ENCODE results near the gene DPP4.
"Not testable (repeated sequence)": the region's sequence is repeated elsewhere in the genome, so short reads cannot be mapped to it uniquely, and the experiment has no call there.

The DPP4 gene

DNA sequence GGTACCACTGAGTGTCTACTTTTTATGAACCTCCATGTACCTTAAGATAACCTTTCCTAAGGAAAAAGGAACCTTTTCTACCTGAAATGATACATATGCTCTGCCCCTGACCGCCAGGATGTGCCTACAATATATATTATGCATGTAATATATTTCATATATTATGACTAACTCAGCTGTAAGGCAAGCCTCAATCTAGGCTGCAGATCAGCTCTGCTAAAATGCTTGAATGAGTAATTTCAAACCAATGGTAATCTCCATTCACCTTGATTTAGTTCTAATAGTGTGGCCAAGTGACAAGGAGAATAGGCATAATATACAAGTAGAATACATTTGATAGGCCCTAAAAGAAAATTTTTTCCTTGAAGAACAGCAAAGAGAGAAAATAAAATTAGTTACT is 101.8 kb downstream of the DPP4 start:
- Histone ChIP-seq H3K4me3 (ENCODE audit: low read length in 2 of 2) (no peak overlapping the region), H3K27ac (ENCODE audit: low read depth in 2 of 2, low read length in 2 of 2) (no peak overlapping the region), H3K9me3 (ENCODE audit: control insufficient read depth in 2 of 2, low read length in 2 of 2) (no peaks in the 10 kb centered on the region), H3K9ac (ENCODE audit: low read depth in 1 of 2, low read length in 2 of 2) (no peak overlapping the region), H3K4me1 (ENCODE audit: control insufficient read depth in 2 of 2, insufficient read depth in 2 of 2, low read length in 2 of 2) (no peaks in the 10 kb centered on the region), H3K27me3 (ENCODE audit: control insufficient read depth in 2 of 2, insufficient read depth in 2 of 2, low read length in 2 of 2) (no peaks in the 10 kb centered on the region), H3K36me3 (ENCODE audit: control insufficient read depth in 2 of 2, insufficient read depth in 2 of 2, low read length in 2 of 2) (no peaks in the 10 kb centered on the region)

DNA sequence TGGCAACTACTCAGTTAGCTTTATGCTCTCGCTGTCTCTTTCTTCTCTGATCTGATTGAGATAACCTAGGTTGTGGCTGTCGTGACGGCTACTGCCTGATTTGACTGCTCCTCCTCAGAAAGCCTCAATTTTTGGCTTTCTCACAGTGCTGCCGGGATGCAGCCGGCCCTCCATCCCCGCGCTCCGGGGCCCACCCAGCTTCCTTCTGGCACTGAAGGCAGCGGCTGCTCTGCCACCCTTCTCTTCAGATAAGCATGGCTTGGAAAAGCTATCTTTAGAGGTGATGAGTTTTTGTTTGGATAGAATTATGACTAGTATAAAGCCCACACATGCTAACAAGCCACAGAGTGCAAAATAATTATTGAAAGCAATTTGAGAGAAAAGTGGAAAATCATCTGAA is 102.5 kb downstream of the DPP4 start:
- H3K9me3 ChIP-seq (ENCODE audit: control insufficient read depth in 2 of 2, low read length in 2 of 2), result no peaks in the 10 kb centered on the region
- H3K27me3 ChIP-seq (ENCODE audit: control insufficient read depth in 2 of 2, insufficient read depth in 2 of 2, low read length in 2 of 2), result no peaks in the 10 kb centered on the region
- H3K4me3 ChIP-seq (ENCODE audit: low read length in 2 of 2), result no peak overlapping the region
- no peaks in the 10 kb centered on the region for H3K36me3 ChIP-seq (ENCODE audit: control insufficient read depth in 2 of 2, insufficient read depth in 2 of 2, low read length in 2 of 2)
- no peak overlapping the region for H3K27ac ChIP-seq (ENCODE audit: low read depth in 2 of 2, low read length in 2 of 2)
- H3K4me1 ChIP-seq (ENCODE audit: control insufficient read depth in 2 of 2, insufficient read depth in 2 of 2, low read length in 2 of 2), result no peaks in the 10 kb centered on the region
- H3K9ac ChIP-seq (ENCODE audit: low read depth in 1 of 2, low read length in 2 of 2), result no peak overlapping the region

DNA sequence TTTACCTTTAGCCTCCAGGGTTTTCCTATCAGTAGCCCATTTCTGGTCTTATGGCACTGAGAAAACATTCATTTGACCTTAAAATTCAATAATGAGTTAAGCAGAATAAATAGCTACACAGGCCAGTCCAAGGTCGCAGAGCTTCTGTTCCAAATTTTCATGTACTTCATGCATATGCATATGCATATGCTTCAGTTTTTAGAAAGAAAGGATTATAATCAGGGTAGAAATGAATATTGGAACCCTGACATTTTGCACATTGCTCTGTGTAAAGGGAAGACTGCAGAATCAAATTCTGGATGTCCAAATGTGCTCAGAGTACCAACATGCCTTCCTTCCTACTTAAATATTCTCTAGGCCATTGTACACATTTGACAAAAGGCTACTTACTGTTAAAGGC is 104.9 kb downstream of the DPP4 start:
- H3K27ac ChIP-seq (ENCODE audit: low read depth in 2 of 2, low read length in 2 of 2), result no peak overlapping the region
- H3K9ac ChIP-seq (ENCODE audit: low read depth in 1 of 2, low read length in 2 of 2), result no peak overlapping the region
- H3K36me3 ChIP-seq (ENCODE audit: control insufficient read depth in 2 of 2, insufficient read depth in 2 of 2, low read length in 2 of 2), result no peaks in the 10 kb centered on the region
- no peak overlapping the region for H3K4me3 ChIP-seq (ENCODE audit: low read length in 2 of 2)
- H3K9me3 ChIP-seq (ENCODE audit: control insufficient read depth in 2 of 2, low read length in 2 of 2), result no peaks in the 10 kb centered on the region
- H3K27me3 ChIP-seq (ENCODE audit: control insufficient read depth in 2 of 2, insufficient read depth in 2 of 2, low read length in 2 of 2), result no peaks in the 10 kb centered on the region
- no peaks in the 10 kb centered on the region for H3K4me1 ChIP-seq (ENCODE audit: control insufficient read depth in 2 of 2, insufficient read depth in 2 of 2, low read length in 2 of 2)

DNA sequence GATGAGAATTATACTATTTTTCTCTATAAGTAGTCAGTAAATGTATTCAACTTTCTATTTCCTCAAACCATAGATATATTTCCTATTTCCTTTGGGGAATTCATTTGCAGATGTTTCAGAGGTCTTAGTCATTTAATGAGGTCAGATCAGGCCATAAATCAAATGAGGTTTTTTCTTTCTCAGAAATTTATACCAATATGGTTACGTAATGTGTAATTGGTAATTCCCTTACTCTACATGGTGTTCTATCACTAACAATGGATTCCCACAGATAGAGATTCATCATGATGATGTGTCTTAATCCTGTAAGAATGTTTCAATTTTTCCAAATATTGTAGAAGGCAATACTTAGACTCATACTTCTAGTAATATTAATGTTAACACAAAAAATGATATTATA is 108.0 kb downstream of the DPP4 start:
- no peaks in the 10 kb centered on the region for H3K9me3 ChIP-seq (ENCODE audit: control insufficient read depth in 2 of 2, low read length in 2 of 2)
- no peak overlapping the region for H3K9ac ChIP-seq (ENCODE audit: low read depth in 1 of 2, low read length in 2 of 2)

DNA sequence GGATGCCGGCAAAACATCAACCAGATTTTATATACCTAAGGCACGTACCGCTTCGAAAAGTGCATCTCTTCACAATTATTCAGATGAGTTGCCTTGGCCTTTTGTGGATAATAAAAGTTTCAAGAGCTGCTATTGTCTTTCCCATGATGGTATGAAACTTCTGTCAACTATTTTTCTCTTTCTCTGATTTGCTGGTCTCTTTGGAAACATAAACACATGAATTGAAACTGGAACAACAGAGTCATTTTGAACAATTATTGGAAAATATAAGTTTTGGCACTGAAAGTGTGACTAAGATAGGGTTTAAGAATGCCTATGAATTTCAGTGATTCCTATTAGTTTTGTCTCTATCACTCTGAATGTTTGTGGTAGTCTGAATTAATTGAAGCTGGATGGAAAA is 109.9 kb downstream of the DPP4 start:
- H3K9ac ChIP-seq (ENCODE audit: low read depth in 1 of 2, low read length in 2 of 2), result no peak overlapping the region
- no peaks in the 10 kb centered on the region for H3K27me3 ChIP-seq (ENCODE audit: control insufficient read depth in 2 of 2, insufficient read depth in 2 of 2, low read length in 2 of 2)
- no peaks in the 10 kb centered on the region for H3K9me3 ChIP-seq (ENCODE audit: control insufficient read depth in 2 of 2, low read length in 2 of 2)
- H3K4me3 ChIP-seq (ENCODE audit: low read length in 2 of 2), result no peak overlapping the region
- no peaks in the 10 kb centered on the region for H3K4me1 ChIP-seq (ENCODE audit: control insufficient read depth in 2 of 2, insufficient read depth in 2 of 2, low read length in 2 of 2)
- H3K36me3 ChIP-seq (ENCODE audit: control insufficient read depth in 2 of 2, insufficient read depth in 2 of 2, low read length in 2 of 2), result no peaks in the 10 kb centered on the region
- H3K27ac ChIP-seq (ENCODE audit: low read depth in 2 of 2, low read length in 2 of 2), result no peak overlapping the region

More for the DNA sequence above, 108.0 kb downstream of the DPP4 start:
- Histone ChIP-seq H3K4me3 (ENCODE audit: low read length in 2 of 2) (no peak overlapping the region), H3K36me3 (ENCODE audit: control insufficient read depth in 2 of 2, insufficient read depth in 2 of 2, low read length in 2 of 2) (no peaks in the 10 kb centered on the region), H3K27me3 (ENCODE audit: control insufficient read depth in 2 of 2, insufficient read depth in 2 of 2, low read length in 2 of 2) (no peaks in the 10 kb centered on the region), H3K4me1 (ENCODE audit: control insufficient read depth in 2 of 2, insufficient read depth in 2 of 2, low read length in 2 of 2) (no peaks in the 10 kb centered on the region), H3K27ac (ENCODE audit: low read depth in 2 of 2, low read length in 2 of 2) (no peak overlapping the region)

DNA sequence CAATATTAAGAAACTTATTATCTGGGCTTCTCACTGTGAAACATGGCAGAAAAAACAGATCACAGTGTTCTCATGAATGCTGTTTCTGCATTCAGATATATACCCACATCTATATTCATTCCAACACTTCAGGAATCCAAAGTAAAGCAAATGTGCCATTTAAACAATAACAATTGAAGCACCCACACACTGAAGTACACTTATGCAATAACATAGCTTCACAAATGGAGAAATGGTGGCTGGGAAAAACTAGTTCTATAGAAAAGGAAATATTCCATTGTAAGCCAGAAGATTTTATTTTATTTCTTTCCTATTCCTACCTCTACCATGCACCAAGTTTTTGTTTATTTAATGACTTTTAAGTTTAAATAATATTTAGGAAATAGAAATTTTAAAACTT is 111.9 kb downstream of the DPP4 start:
- Histone ChIP-seq H3K4me1 (ENCODE audit: control insufficient read depth in 2 of 2, insufficient read depth in 2 of 2, low read length in 2 of 2) (no peaks in the 10 kb centered on the region), H3K9me3 (ENCODE audit: control insufficient read depth in 2 of 2, low read length in 2 of 2) (no peaks in the 10 kb centered on the region), H3K27ac (ENCODE audit: low read depth in 2 of 2, low read length in 2 of 2) (no peak overlapping the region), H3K36me3 (ENCODE audit: control insufficient read depth in 2 of 2, insufficient read depth in 2 of 2, low read length in 2 of 2) (no peaks in the 10 kb centered on the region), H3K9ac (ENCODE audit: low read depth in 1 of 2, low read length in 2 of 2) (no peak overlapping the region), H3K27me3 (ENCODE audit: control insufficient read depth in 2 of 2, insufficient read depth in 2 of 2, low read length in 2 of 2) (no peaks in the 10 kb centered on the region), H3K4me3 (ENCODE audit: low read length in 2 of 2) (no peak overlapping the region)

DNA sequence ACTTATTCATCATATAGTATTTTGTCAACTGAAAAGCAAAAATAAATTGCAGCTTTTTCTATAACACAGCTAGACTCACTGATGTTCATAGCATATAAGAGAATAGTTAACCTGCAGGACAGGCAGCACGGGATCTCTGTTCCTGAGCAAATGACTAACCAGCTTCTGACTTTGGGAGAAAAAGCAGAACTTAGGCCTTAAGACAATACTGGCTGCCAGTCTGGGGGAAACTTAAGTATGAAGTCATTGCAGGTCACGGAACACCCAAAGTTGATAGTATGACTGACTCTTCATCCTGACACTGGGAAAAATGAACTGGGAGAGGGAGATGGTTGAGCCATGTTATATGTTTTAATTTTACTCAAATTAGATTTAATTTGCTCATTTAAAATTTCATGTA is 113.0 kb downstream of the DPP4 start:
- H3K4me1 ChIP-seq (ENCODE audit: control insufficient read depth in 2 of 2, insufficient read depth in 2 of 2, low read length in 2 of 2), result peaks cover 0 to 2% of the 10 kb centered on the region in 2 donors
- H3K9me3 ChIP-seq (ENCODE audit: control insufficient read depth in 2 of 2, low read length in 2 of 2), result no peaks in the 10 kb centered on the region
- H3K36me3 ChIP-seq (ENCODE audit: control insufficient read depth in 2 of 2, insufficient read depth in 2 of 2, low read length in 2 of 2), result no peaks in the 10 kb centered on the region
- no peaks in the 10 kb centered on the region for H3K27me3 ChIP-seq (ENCODE audit: control insufficient read depth in 2 of 2, insufficient read depth in 2 of 2, low read length in 2 of 2)
- H3K9ac ChIP-seq (ENCODE audit: low read depth in 1 of 2, low read length in 2 of 2), result no peak overlapping the region
- H3K4me3 ChIP-seq (ENCODE audit: low read length in 2 of 2), result no peak overlapping the region
- H3K27ac ChIP-seq (ENCODE audit: low read depth in 2 of 2, low read length in 2 of 2), result no peak overlapping the region

DNA sequence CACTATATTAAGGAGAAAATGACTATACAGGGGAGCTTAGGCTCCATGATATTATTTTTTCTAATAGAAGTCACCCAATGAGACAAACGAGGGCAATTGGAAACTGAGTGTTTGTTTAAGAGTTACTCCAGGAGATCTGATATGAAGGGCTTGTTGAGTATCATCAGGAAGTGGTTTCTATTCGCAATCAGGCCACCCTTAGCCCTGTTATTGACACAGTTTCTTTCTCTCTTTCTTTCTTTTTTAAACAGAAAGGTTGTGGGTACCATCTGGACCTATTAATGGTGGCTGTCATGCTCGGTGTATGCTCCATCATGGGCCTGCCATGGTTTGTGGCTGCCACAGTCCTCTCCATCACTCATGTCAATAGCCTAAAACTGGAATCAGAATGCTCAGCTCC is 117.3 kb downstream of the DPP4 start:
- no peak overlapping the region for H3K4me3 ChIP-seq (ENCODE audit: low read length in 2 of 2)
- no peaks in the 10 kb centered on the region for H3K9me3 ChIP-seq (ENCODE audit: control insufficient read depth in 2 of 2, low read length in 2 of 2)
- H3K27ac ChIP-seq (ENCODE audit: low read depth in 2 of 2, low read length in 2 of 2), result no peak overlapping the region
- H3K4me1 ChIP-seq (ENCODE audit: control insufficient read depth in 2 of 2, insufficient read depth in 2 of 2, low read length in 2 of 2), result peaks cover 0 to 2% of the 10 kb centered on the region in 2 donors
- H3K27me3 ChIP-seq (ENCODE audit: control insufficient read depth in 2 of 2, insufficient read depth in 2 of 2, low read length in 2 of 2), result no peaks in the 10 kb centered on the region
- no peak overlapping the region for H3K9ac ChIP-seq (ENCODE audit: low read depth in 1 of 2, low read length in 2 of 2)
- H3K36me3 ChIP-seq (ENCODE audit: control insufficient read depth in 2 of 2, insufficient read depth in 2 of 2, low read length in 2 of 2), result no peaks in the 10 kb centered on the region

DNA sequence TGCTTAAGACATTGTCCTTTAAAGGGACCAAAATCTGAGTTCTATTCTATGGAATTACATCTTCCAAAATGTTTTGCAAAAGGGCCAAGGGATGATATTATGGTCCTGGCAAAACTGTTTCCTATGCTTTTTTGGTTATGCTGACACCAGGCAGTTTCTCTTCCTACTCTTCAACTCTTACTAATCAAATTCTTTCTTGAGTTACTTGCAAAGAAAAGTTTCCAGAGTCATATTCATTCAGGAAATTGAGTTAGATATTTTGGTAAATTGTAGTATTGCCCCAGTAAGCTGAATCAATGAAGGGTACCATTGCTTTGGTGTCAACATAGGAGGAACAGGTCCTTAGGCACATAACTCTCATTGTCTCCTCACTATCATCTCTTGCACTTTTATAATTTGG is 118.8 kb downstream of the DPP4 start:
- H3K4me1 ChIP-seq (ENCODE audit: control insufficient read depth in 2 of 2, insufficient read depth in 2 of 2, low read length in 2 of 2), result peaks cover 0 to 2% of the 10 kb centered on the region in 2 donors
- H3K27me3 ChIP-seq (ENCODE audit: control insufficient read depth in 2 of 2, insufficient read depth in 2 of 2, low read length in 2 of 2), result no peaks in the 10 kb centered on the region
- H3K9ac ChIP-seq (ENCODE audit: low read depth in 1 of 2, low read length in 2 of 2), result no peak overlapping the region
- H3K9me3 ChIP-seq (ENCODE audit: control insufficient read depth in 2 of 2, low read length in 2 of 2), result no peaks in the 10 kb centered on the region
- H3K4me3 ChIP-seq (ENCODE audit: low read length in 2 of 2), result no peak overlapping the region
- H3K27ac ChIP-seq (ENCODE audit: low read depth in 2 of 2, low read length in 2 of 2), result no peak overlapping the region
- H3K36me3 ChIP-seq (ENCODE audit: control insufficient read depth in 2 of 2, insufficient read depth in 2 of 2, low read length in 2 of 2), result no peaks in the 10 kb centered on the region

DNA sequence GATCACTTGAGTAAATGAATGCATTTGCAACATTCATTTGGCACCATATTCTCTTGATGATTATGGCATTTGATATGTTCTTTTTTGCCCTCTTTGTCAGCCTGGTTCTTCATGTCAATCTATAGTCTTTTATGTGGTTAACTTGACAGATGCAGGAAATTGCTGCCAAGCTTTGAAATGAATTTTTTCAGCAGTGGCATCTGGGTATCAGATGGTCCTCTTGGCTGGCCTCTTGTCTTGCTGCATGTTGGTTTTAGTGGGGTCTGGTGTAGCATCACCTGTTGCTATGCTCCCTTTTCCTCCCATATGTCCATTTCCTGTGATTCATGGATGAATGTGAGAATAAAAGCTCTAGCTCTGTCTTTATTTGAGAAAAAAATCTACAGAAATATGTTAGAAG is 119.9 kb downstream of the DPP4 start:
- Histone ChIP-seq H3K27ac (ENCODE audit: low read depth in 2 of 2, low read length in 2 of 2) (no peak overlapping the region), H3K4me1 (ENCODE audit: control insufficient read depth in 2 of 2, insufficient read depth in 2 of 2, low read length in 2 of 2) (peaks cover 0 to 2% of the 10 kb centered on the region in 2 donors), H3K9me3 (ENCODE audit: control insufficient read depth in 2 of 2, low read length in 2 of 2) (no peaks in the 10 kb centered on the region), H3K9ac (ENCODE audit: low read depth in 1 of 2, low read length in 2 of 2) (no peak overlapping the region), H3K36me3 (ENCODE audit: control insufficient read depth in 2 of 2, insufficient read depth in 2 of 2, low read length in 2 of 2) (no peaks in the 10 kb centered on the region), H3K27me3 (ENCODE audit: control insufficient read depth in 2 of 2, insufficient read depth in 2 of 2, low read length in 2 of 2) (no peaks in the 10 kb centered on the region), H3K4me3 (ENCODE audit: low read length in 2 of 2) (no peak overlapping the region)

DNA sequence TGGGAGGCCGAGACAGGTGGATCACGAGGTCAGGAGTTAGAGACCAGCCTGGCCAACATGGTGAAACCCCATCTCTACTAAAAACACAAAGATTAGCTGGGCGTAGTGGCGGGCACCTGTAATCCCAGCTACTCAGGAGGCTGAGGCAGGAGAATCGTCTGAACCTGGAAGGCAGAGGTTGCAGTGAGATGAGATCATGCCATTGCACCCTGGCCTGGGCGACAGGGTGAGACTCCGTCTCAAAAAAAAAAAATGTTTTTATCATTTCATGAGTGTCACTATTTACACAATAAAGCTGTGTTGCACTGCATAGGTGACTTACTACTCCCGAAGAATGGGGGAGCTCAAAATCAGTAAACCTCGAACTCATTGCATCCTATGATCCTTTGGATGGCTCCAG is 120.6 kb downstream of the DPP4 start:
- not testable (repeated sequence) for H3K4me1 ChIP-seq (ENCODE audit: control insufficient read depth in 2 of 2, insufficient read depth in 2 of 2, low read length in 2 of 2); H3K36me3 ChIP-seq (ENCODE audit: control insufficient read depth in 2 of 2, insufficient read depth in 2 of 2, low read length in 2 of 2); H3K9me3 ChIP-seq (ENCODE audit: control insufficient read depth in 2 of 2, low read length in 2 of 2); H3K27ac ChIP-seq (ENCODE audit: low read depth in 2 of 2, low read length in 2 of 2); H3K27me3 ChIP-seq (ENCODE audit: control insufficient read depth in 2 of 2, insufficient read depth in 2 of 2, low read length in 2 of 2); H3K9ac ChIP-seq (ENCODE audit: low read depth in 1 of 2, low read length in 2 of 2); H3K4me3 ChIP-seq (ENCODE audit: low read length in 2 of 2)
